HepG2 (cell line): Measurements from ENCODE around the gene WARS2. TPM values are rescaled to one million over a fixed set of nuclear protein-coding genes. Genes with fewer than 3 reads are reported as not detected.

Experiments used
- FIP1L1 ChIP-seq: fragments of 200-400 bp; formaldehyde crosslinking; IDR thresholded peaks from 2 replicates; pipeline ENCODE4 v1.6.1; 2018; ENCODE audit warnings: low read depth, mild to moderate bottlenecking, low read length, moderate library complexity, borderline replicate concordance; ENCODE audit not compliant: insufficient read depth
- HOXA5 ChIP-seq: sonication (generic); formaldehyde crosslinking; IDR thresholded peaks from 2 replicates; pipeline ENCODE4 v1.4.0; 2020; ENCODE audit warnings: missing genetic modification reagents
- NFYC ChIP-seq: IDR thresholded peaks from 2 replicates; pipeline ENCODE4 v1.6.1; 2016; ENCODE audit warnings: missing genetic modification reagents, missing compliant biosample characterization
- POLR2G ChIP-seq: fragments of 200-400 bp; formaldehyde crosslinking; IDR thresholded peaks from 2 replicates; pipeline ENCODE4 v1.6.1; 2018; ENCODE audit warnings: mild to moderate bottlenecking, low read depth, low read length, moderate library complexity
- ZFX ChIP-seq: sonication (generic); formaldehyde crosslinking; IDR thresholded peaks from 2 replicates; pipeline ENCODE4 v1.4.0; 2020; ENCODE audit warnings: mild to moderate bottlenecking, low read depth, missing genetic modification reagents, moderate library complexity
- ZNF138 ChIP-seq: sonication (generic); formaldehyde crosslinking; IDR thresholded peaks from 2 replicates; pipeline ENCODE4 v1.5.0; 2020; ENCODE audit warnings: mild to moderate bottlenecking, low read depth, missing genetic modification reagents
- ZNF264 ChIP-seq: sonication (generic); formaldehyde crosslinking; IDR thresholded peaks from 2 replicates; pipeline ENCODE4 v1.4.0; 2020; ENCODE audit warnings: missing genetic modification reagents
- ZNF724P ChIP-seq: sonication (generic); formaldehyde crosslinking; IDR thresholded peaks from 2 replicates; pipeline ENCODE4 v1.8.0; 2022; ENCODE audit warnings: missing genetic modification reagents, borderline replicate concordance
- ZNF782 ChIP-seq: sonication (generic); formaldehyde crosslinking; IDR thresholded peaks from 2 replicates; pipeline ENCODE4 v1.4.0; 2020; ENCODE audit warnings: missing genetic modification reagents, mild to moderate bottlenecking, borderline replicate concordance
- ZNF839 ChIP-seq: sonication (generic); formaldehyde crosslinking; IDR thresholded peaks from 2 replicates; pipeline ENCODE4 v1.4.0; 2020; ENCODE audit warnings: missing genetic modification reagents, mild to moderate bottlenecking, borderline replicate concordance
- polyA plus RNA-seq, 8 experiments: library from polyadenylated mRNA; depleted of rRNA in 3 of 8; stranded (reverse) in 7 of 8; unstranded in 1 of 8; fragments of >200 nt; fragmentation: Illumina TruSeq in 4 of 8; extraction: Trizol in 4 of 8; gene quantifications; 2 replicates each; pipeline versions ENCODE4 v1.2.1 to v1.2.3, GENCODE V29; 2011 to 2016; ENCODE audit warnings: low read depth in 4 of 8, missing spikeins in 1 of 8, mixed read lengths in 1 of 8; ENCODE audit not compliant: insufficient read depth in 1 of 8
- total RNA-seq, 5 experiments: library from RNA; depleted of rRNA; stranded (reverse); fragments of >200 nt; fragmentation: Illumina TruSeq; extraction: Trizol; gene quantifications; 2 replicates each; pipeline ENCODE4 v1.2.3, GENCODE V29; 2016; ENCODE audit warnings: low read depth in 1 of 5
- TF ChIP-seq, protein P1 (sequence below): sonication (generic); formaldehyde crosslinking; IDR thresholded peaks from 2 replicates; pipeline ENCODE4 v1.9.0; 2021; ENCODE audit warnings: mild to moderate bottlenecking, missing genetic modification reagents
- TF ChIP-seq, protein P2 (sequence below): IDR thresholded peaks from 2 replicates; pipeline ENCODE4 v1.6.1; 2016; ENCODE audit warnings: missing biosample characterization, missing genetic modification reagents, low read depth
- TF ChIP-seq, protein P3 (sequence below), 2 experiments: fragments of 450-650 bp in 1 of 2; sonication (generic) in 1 of 2; formaldehyde crosslinking; IDR thresholded peaks; 2 replicates each; pipeline versions ENCODE4 v1.5.0 to v1.8.0; 2020 to 2022; ENCODE audit warnings: mild to moderate bottlenecking in 1 of 2, missing genetic modification reagents in 1 of 2
- TF ChIP-seq, protein P4 (sequence below): sonication (generic); IDR thresholded peaks from 2 replicates; pipeline ENCODE4 v1.6.1; 2016; ENCODE audit warnings: low read depth, borderline replicate concordance
- TF ChIP-seq, protein P5 (sequence below): sonication (generic); formaldehyde crosslinking; IDR thresholded peaks from 2 replicates; pipeline ENCODE4 v1.8.1; 2022; ENCODE audit warnings: mild to moderate bottlenecking, missing genetic modification reagents

WARS2 gene
- total and polyA plus RNA-seq, 2 of the 13 experiments (the other 11 are each of a cell fraction or from before 2014, with no cell fraction given), result 12.4 to 18.8 TPM

DNA sequence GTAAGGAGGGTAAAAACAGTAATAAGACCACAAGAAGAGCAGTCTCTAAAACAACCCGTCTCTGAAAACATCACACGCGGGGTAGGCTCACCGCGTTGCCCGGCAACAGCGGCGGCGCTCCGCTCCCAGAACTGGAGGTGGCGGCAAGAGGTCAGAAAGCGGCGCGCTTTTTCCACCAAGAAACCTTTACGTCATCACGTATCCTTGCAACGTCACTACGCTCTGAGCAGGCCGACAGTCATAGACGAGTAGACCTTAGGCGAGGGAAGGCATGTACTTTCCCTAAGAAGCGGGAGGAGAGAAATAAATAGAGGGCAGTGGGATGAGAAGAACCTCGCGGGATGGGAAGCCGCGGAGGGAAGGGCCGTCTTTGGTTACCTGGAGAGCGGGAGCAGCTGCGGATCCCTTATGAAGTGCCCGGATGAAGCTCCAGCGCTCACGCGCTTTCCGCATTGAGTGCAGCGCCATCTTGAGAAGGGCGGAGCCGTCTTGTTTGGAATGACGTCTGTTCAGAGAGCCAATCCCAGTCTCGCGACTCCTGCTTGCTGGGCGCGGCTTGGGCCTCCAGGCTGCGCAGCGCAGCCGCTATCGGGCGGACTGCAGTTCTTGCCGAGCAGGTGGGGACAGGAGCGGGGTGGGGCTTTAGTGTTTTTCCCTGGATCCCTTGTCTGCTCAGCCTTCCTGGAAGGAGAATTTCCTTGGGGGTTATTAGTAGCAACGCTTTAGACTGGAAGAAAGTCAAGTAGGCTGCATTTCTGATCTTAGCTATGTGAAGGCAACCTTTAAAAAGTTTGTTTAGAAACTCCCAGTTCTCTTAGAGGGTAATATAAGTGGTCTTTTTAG is at the start of gene WARS2 (continued):
- TF ChIP-seq, protein P1, sequence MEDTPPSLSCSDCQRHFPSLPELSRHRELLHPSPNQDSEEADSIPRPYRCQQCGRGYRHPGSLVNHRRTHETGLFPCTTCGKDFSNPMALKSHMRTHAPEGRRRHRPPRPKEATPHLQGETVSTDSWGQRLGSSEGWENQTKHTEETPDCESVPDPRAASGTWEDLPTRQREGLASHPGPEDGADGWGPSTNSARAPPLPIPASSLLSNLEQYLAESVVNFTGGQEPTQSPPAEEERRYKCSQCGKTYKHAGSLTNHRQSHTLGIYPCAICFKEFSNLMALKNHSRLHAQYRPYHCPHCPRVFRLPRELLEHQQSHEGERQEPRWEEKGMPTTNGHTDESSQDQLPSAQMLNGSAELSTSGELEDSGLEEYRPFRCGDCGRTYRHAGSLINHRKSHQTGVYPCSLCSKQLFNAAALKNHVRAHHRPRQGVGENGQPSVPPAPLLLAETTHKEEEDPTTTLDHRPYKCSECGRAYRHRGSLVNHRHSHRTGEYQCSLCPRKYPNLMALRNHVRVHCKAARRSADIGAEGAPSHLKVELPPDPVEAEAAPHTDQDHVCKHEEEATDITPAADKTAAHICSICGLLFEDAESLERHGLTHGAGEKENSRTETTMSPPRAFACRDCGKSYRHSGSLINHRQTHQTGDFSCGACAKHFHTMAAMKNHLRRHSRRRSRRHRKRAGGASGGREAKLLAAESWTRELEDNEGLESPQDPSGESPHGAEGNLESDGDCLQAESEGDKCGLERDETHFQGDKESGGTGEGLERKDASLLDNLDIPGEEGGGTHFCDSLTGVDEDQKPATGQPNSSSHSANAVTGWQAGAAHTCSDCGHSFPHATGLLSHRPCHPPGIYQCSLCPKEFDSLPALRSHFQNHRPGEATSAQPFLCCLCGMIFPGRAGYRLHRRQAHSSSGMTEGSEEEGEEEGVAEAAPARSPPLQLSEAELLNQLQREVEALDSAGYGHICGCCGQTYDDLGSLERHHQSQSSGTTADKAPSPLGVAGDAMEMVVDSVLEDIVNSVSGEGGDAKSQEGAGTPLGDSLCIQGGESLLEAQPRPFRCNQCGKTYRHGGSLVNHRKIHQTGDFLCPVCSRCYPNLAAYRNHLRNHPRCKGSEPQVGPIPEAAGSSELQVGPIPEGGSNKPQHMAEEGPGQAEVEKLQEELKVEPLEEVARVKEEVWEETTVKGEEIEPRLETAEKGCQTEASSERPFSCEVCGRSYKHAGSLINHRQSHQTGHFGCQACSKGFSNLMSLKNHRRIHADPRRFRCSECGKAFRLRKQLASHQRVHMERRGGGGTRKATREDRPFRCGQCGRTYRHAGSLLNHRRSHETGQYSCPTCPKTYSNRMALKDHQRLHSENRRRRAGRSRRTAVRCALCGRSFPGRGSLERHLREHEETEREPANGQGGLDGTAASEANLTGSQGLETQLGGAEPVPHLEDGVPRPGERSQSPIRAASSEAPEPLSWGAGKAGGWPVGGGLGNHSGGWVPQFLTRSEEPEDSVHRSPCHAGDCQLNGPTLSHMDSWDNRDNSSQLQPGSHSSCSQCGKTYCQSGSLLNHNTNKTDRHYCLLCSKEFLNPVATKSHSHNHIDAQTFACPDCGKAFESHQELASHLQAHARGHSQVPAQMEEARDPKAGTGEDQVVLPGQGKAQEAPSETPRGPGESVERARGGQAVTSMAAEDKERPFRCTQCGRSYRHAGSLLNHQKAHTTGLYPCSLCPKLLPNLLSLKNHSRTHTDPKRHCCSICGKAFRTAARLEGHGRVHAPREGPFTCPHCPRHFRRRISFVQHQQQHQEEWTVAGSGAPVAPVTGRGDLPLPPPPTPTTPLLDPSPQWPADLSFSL (CRISPR knock-in tag), result no peak
- TF ChIP-seq, protein P2, sequence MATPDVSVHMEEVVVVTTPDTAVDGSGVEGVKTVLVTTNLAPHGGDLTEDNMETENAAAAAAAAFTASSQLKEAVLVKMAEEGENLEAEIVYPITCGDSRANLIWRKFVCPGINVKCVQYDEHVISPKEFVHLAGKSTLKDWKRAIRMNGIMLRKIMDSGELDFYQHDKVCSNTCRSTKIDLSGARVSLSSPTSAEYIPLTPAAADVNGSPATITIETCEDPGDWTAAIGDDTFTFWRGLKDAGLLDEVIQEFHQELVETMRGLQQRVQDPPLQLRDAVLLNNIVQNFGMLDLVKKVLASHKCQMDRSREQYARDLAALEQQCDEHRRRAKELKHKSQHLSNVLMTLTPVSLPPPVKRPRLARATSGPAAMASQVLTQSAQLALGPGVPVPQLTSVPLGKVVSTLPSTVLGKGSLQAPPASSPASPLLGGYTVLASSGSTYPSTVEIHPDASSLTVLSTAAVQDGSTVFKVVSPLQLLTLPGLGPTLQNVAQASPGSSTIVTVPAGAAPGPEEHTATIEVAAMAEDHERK (CRISPR knock-in tag), result peak; percentile 90
- TF ChIP-seq NFYC (CRISPR knock-in tag), result peak; percentile 71
- no peak for TF ChIP-seq FIP1L1
- TF ChIP-seq ZNF782 (CRISPR knock-in tag), result no peak
- peak; percentile 71 for TF ChIP-seq ZFX (CRISPR knock-in tag)
- no peak for TF ChIP-seq ZNF138 (CRISPR knock-in tag)
- no peak for TF ChIP-seq ZNF839 (CRISPR knock-in tag)
- TF ChIP-seq, protein P3, sequence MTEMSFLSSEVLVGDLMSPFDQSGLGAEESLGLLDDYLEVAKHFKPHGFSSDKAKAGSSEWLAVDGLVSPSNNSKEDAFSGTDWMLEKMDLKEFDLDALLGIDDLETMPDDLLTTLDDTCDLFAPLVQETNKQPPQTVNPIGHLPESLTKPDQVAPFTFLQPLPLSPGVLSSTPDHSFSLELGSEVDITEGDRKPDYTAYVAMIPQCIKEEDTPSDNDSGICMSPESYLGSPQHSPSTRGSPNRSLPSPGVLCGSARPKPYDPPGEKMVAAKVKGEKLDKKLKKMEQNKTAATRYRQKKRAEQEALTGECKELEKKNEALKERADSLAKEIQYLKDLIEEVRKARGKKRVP (CRISPR knock-in tag; IDR thresholded peaks at IDR 0.05), result 0 out of 4 replicates have a peak, but pooled peaks of 1 of the 2 experiments have one; percentile 23
- TF ChIP-seq ZNF264, result no peak
- TF ChIP-seq HOXA5 (CRISPR knock-in tag), result no peak
- TF ChIP-seq ZNF724P (CRISPR knock-in tag), result no peak
- peak; percentile 92 for TF ChIP-seq POLR2G
- TF ChIP-seq, protein P4, sequence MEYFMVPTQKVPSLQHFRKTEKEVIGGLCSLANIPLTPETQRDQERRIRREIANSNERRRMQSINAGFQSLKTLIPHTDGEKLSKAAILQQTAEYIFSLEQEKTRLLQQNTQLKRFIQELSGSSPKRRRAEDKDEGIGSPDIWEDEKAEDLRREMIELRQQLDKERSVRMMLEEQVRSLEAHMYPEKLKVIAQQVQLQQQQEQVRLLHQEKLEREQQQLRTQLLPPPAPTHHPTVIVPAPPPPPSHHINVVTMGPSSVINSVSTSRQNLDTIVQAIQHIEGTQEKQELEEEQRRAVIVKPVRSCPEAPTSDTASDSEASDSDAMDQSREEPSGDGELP, result no peak; the same call in 1 of the 2 replicates
- TF ChIP-seq, protein P5, sequence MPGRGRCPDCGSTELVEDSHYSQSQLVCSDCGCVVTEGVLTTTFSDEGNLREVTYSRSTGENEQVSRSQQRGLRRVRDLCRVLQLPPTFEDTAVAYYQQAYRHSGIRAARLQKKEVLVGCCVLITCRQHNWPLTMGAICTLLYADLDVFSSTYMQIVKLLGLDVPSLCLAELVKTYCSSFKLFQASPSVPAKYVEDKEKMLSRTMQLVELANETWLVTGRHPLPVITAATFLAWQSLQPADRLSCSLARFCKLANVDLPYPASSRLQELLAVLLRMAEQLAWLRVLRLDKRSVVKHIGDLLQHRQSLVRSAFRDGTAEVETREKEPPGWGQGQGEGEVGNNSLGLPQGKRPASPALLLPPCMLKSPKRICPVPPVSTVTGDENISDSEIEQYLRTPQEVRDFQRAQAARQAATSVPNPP (CRISPR knock-in tag), result peak; percentile 74; the same call in 1 of the 2 replicates
